ENCODE data around the gene ADAM30.

Gene ADAM30

GRCh38 chr1:119914071-119914470 lies 17.8 kb upstream of the ADAM30 start:
- Mint-ChIP-seq H3K27me3 (ENCODE audit: low read depth) (no peaks in the 10 kb centered on the region), H3K27ac (no peak overlapping the region), H3K4me3 (no peak overlapping the region), H3K9me3 (no peaks in the 10 kb centered on the region), H3K4me1 (no peaks in the 10 kb centered on the region), H3K36me3 (ENCODE audit: low read depth) (peaks cover 73% of the 10 kb centered on the region)
- TF ChIP-seq CTCF (IDR thresholded peaks at IDR 0.05; ENCODE audit: unreplicated experiment in 3 of 3) = no peak

DNA sequence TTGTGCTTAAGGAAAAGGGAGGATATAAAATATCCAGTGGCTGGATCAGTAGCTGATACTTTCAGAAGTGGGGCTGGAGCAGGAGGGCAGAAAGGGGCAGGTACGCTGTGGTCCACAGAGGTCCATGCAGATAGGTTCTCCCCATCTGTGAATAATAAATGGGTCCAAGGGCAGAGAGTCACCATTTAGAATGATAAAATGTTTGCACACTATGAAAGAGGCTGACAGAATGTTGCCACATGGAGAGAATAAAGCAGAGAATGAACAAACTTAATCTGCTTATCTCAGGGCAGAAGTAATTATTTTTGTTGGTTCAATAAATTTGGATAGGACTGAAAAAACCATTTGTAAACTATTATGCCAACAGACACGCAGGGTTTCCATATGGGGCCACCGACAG lies 16.6 kb upstream of the ADAM30 start:
- Mint-ChIP-seq H3K27me3 (ENCODE audit: low read depth) (no peaks in the 10 kb centered on the region), H3K4me3 (no peak overlapping the region), H3K27ac (peak overlapping the region in 1 of 3 experiments; percentile 20), H3K9me3 (no peaks in the 10 kb centered on the region), H3K4me1 (no peaks in the 10 kb centered on the region), H3K36me3 (ENCODE audit: low read depth) (peaks cover 71% of the 10 kb centered on the region)
- TF ChIP-seq CTCF (IDR thresholded peaks at IDR 0.05; ENCODE audit: unreplicated experiment in 3 of 3) = no peak

- Mint-ChIP-seq H3K27ac (no peak overlapping the region), H3K27me3 (ENCODE audit: low read depth) (no peaks in the 10 kb centered on the region), H3K9me3 (no peaks in the 10 kb centered on the region), H3K4me3 (no peak overlapping the region), H3K4me1 (no peaks in the 10 kb centered on the region), H3K36me3 (ENCODE audit: low read depth) (peaks cover 68% of the 10 kb centered on the region)
- TF ChIP-seq CTCF (IDR thresholded peaks at IDR 0.05; ENCODE audit: unreplicated experiment in 3 of 3) = no peak
These were observed 15.5 kb upstream of the ADAM30 start for GRCh38 chr1:119911775-119912174.

- H3K9me3 Mint-ChIP-seq = peaks cover 5% of the 10 kb centered on the region
- no peaks in the 10 kb centered on the region for H3K4me1 Mint-ChIP-seq
- H3K36me3 Mint-ChIP-seq (ENCODE audit: low read depth) = peaks cover 61% of the 10 kb centered on the region
- no peak for TF ChIP-seq CTCF (IDR thresholded peaks at IDR 0.05; ENCODE audit: unreplicated experiment in 3 of 3)
- H3K4me3 Mint-ChIP-seq = no peak overlapping the region
- H3K27me3 Mint-ChIP-seq (ENCODE audit: low read depth) = no peaks in the 10 kb centered on the region
- no peak overlapping the region for H3K27ac Mint-ChIP-seq
These were observed 14.3 kb upstream of the ADAM30 start for GRCh38 chr1:119910618-119911017.

GRCh38 chr1:119909890-119910596 lies 13.7 kb upstream of the ADAM30 start:
- no peaks in the 10 kb centered on the region for H3K27me3 Mint-ChIP-seq (ENCODE audit: low read depth)
- no peak overlapping the region for H3K27ac Mint-ChIP-seq
- H3K4me3 Mint-ChIP-seq = no peak overlapping the region
- H3K9me3 Mint-ChIP-seq = peaks cover 11% of the 10 kb centered on the region
- TF ChIP-seq CTCF (IDR thresholded peaks at IDR 0.05; ENCODE audit: unreplicated experiment in 3 of 3) = no peak
- no peaks in the 10 kb centered on the region for H3K4me1 Mint-ChIP-seq
- H3K36me3 Mint-ChIP-seq (ENCODE audit: low read depth) = peaks cover 55% of the 10 kb centered on the region

DNA sequence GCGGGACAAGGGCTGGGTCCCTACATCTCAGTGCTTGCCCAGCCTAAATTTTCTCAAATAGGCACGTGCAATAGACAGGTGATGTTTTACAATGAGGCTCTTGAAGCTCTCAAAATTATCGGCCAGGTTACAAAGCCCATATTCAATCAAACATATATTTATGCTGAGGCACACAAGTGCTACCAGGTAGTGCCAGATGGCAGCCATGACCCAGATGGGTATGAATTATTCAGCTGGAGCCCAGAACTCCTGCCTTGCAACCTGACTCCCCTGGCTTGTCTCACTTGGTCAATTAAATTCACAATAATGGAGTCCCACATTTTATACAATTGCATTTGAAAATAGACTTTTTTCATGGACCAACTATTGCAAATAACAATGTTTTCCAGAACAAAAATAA lies 12.3 kb upstream of the ADAM30 start:
- Mint-ChIP-seq H3K27ac (no peak overlapping the region), H3K36me3 (ENCODE audit: low read depth) (peaks cover 42% of the 10 kb centered on the region), H3K9me3 (peaks cover 18% of the 10 kb centered on the region), H3K4me1 (no peaks in the 10 kb centered on the region), H3K4me3 (no peak overlapping the region), H3K27me3 (ENCODE audit: low read depth) (no peaks in the 10 kb centered on the region)
- TF ChIP-seq CTCF (IDR thresholded peaks at IDR 0.05; ENCODE audit: unreplicated experiment in 3 of 3) = no peak

All from nephron (organoid).